ENCODE data around the gene RNPEP.

DNA sequence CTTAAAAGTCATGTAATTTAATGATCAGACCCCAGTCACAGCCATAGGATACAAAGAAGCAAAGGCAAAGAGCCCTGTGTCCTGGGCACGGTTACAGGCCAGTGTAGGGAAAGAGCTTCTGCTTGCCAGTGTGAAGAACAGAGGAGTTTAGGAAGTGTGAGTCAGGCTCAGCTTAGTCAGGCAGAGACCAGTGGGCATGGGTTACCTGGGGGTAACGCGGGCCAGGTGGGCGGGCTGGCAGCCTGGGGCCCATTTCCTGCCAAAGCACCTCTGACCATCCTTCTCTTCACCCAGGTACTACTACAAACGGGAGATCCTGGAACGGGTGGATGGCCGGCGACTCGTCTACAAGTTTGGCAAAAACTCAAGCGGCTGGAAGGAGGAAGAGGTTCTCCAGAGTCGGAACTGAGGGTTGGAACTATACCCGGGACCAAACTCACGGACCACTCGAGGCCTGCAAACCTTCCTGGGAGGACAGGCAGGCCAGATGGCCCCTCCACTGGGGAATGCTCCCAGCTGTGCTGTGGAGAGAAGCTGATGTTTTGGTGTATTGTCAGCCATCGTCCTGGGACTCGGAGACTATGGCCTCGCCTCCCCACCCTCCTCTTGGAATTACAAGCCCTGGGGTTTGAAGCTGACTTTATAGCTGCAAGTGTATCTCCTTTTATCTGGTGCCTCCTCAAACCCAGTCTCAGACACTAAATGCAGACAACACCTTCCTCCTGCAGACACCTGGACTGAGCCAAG, 32.6 kb downstream of the RNPEP start:
- TF ChIP-seq KDM1A (IDR thresholded peaks at IDR 0.05; ENCODE audit: borderline replicate concordance, low read length) (no peak), ZNF274 (IDR thresholded peaks at IDR 0.05; ENCODE audit: borderline replicate concordance, extremely low read depth, low read length) (no peak), EP300 (IDR thresholded peaks at IDR 0.05; ENCODE audit: borderline replicate concordance in 1 of 2, low read depth in 2 of 2, low read length in 2 of 2) (no peak), RXRA (IDR thresholded peaks at IDR 0.05; ENCODE audit: insufficient read depth, low read depth, low read length) (no peak), POLR2A (IDR thresholded peaks at IDR 0.05; ENCODE audit: control extremely low read depth in 1 of 2, low read depth in 2 of 2, low read length in 2 of 2) (0 out of 3 replicates have a peak, but pooled peaks of 1 of the 2 experiments have one; percentile 20)
